IMR-90 (cell line): ENCODE measurements around the gene RAPGEF1. TPM values are rescaled to one million over a fixed set of nuclear protein-coding genes. Genes with fewer than 3 reads are reported as not detected.

Experiments used
- ATAC-seq: fragments of 200-7000 bp; cut with Tn5 transposase; 2 replicates; pipeline ENCODE4 v1.9.1; 2020; ENCODE audit warnings: low read depth, mild to moderate bottlenecking, moderate library complexity
- BruUV-seq: library from RNA; stranded (reverse); fragments of 400-500 nt; replicated peaks from 2 replicates; lab custom pipeline; 2021; lab: Mats Ljungman, UMichigan
- CTCF ChIA-PET: fragments of 300-600 bp; formaldehyde crosslinking; extraction: SDS; loops from one replicate; lab custom pipeline; 2021; ENCODE audit warnings: antibody characterized with exemption; lab: Yijun Ruan, JAX
- POLR2A ChIA-PET: fragments of 300-600 bp; sonication (Branson Sonifier 250); formaldehyde crosslinking; loops from one replicate; lab custom pipeline; 2022; ENCODE audit warnings: antibody characterized with exemption; ENCODE audit not compliant: unreplicated experiment; lab: Charles Lee
- DNase-seq: peaks from one replicate; pipeline ENCODE4 v3.0.0; 2013
- H2AFZ ChIP-seq: replicated peaks from 2 replicates; pipeline ENCODE3; 2013; ENCODE audit warnings: low read length, mild to moderate bottlenecking; ENCODE audit not compliant: poor library complexity
- H2AK5ac ChIP-seq: 2 replicates; pipeline ENCODE4 v1.6.1; 2013; ENCODE audit warnings: low read depth, low read length, inconsistent platforms
- H2AK9ac ChIP-seq: replicated peaks from 2 replicates; pipeline ENCODE3; 2013; ENCODE audit warnings: mild to moderate bottlenecking, low read depth, low read length, moderate library complexity; ENCODE audit not compliant: poor library complexity
- H2BK120ac ChIP-seq: 2 replicates; pipeline ENCODE4 v1.6.1; 2013; ENCODE audit warnings: low read depth, low read length, inconsistent platforms
- H2BK15ac ChIP-seq: 3 replicates; pipeline ENCODE4 v1.6.1; 2013; ENCODE audit warnings: low read depth, low read length, inconsistent platforms
- H2BK20ac ChIP-seq: 2 replicates; pipeline ENCODE4 v1.6.1; 2013; ENCODE audit warnings: low read depth, mild to moderate bottlenecking, inconsistent platforms, low read length, moderate library complexity
- H2BK5ac ChIP-seq: 2 replicates; pipeline ENCODE4 v1.6.1; 2013; ENCODE audit warnings: mild to moderate bottlenecking, low read depth, low read length, inconsistent platforms; ENCODE audit not compliant: poor library complexity, severe bottlenecking
- H3K14ac ChIP-seq: replicated peaks from 2 replicates; pipeline ENCODE4 v1.6.1; 2013; ENCODE audit warnings: low read depth, low read length, inconsistent platforms
- H3K18ac ChIP-seq: 2 replicates; pipeline ENCODE4 v1.6.1; 2013; ENCODE audit warnings: low read depth, low read length, control low read depth
- H3K23ac ChIP-seq: 2 replicates; pipeline ENCODE4 v1.6.1; 2013; ENCODE audit warnings: low read depth, low read length, inconsistent platforms
- H3K27ac ChIP-seq: 2 replicates; pipeline ENCODE4 v1.5.1; 2013; ENCODE audit warnings: mild to moderate bottlenecking, control low read depth, low read length; ENCODE audit not compliant: insufficient read depth
- H3K27me3 ChIP-seq: 2 replicates; pipeline ENCODE4 v1.6.1; 2013; ENCODE audit warnings: low read length; ENCODE audit not compliant: control insufficient read depth, insufficient read depth
- H3K36me3 ChIP-seq: 2 replicates; pipeline ENCODE4 v1.6.1; 2013; ENCODE audit warnings: low read length, mixed read lengths; ENCODE audit not compliant: control insufficient read depth, insufficient read depth
- H3K4ac ChIP-seq: 2 replicates; pipeline ENCODE4 v1.6.1; 2013; ENCODE audit warnings: low read depth, low read length, inconsistent platforms
- H3K4me1 ChIP-seq: 2 replicates; pipeline ENCODE4 v1.6.1; 2013; ENCODE audit warnings: low read length, mixed read lengths; ENCODE audit not compliant: control insufficient read depth, insufficient read depth
- H3K4me2 ChIP-seq: 2 replicates; pipeline ENCODE4 v1.6.1; 2013; ENCODE audit warnings: low read depth, mild to moderate bottlenecking, control low read depth, low read length, moderate library complexity
- H3K4me3 ChIP-seq: 2 replicates; pipeline ENCODE4 v1.5.1; 2013; ENCODE audit warnings: low read depth, mild to moderate bottlenecking, control low read depth, low read length, moderate library complexity; ENCODE audit not compliant: insufficient read depth
- H3K56ac ChIP-seq: 2 replicates; pipeline ENCODE4 v1.6.1; 2013; ENCODE audit warnings: low read length, inconsistent platforms; ENCODE audit not compliant: insufficient read depth; ENCODE audit errors: extremely low read depth
- H3K79me1 ChIP-seq, 2 experiments: 2 replicates each; pipeline ENCODE4 v1.6.1; 2013; ENCODE audit warnings: low read length in 2 of 2, inconsistent platforms in 1 of 2, low read depth in 1 of 2
- H3K9ac ChIP-seq: 2 replicates; pipeline ENCODE4 v1.6.1; 2013; ENCODE audit warnings: low read depth, low read length, control low read depth
- H3K9me1 ChIP-seq: 2 replicates; pipeline ENCODE4 v1.6.1; 2013; ENCODE audit warnings: low read length, inconsistent platforms; ENCODE audit not compliant: insufficient read depth
- H3K9me3 ChIP-seq: 2 replicates; pipeline ENCODE4 v1.6.1; 2013; ENCODE audit warnings: low read length; ENCODE audit not compliant: control insufficient read depth, insufficient read depth
- H4K20me1 ChIP-seq: 2 replicates; pipeline ENCODE4 v1.6.1; 2013; ENCODE audit warnings: low read length, inconsistent platforms; ENCODE audit not compliant: insufficient read depth
- H4K5ac ChIP-seq: 2 replicates; pipeline ENCODE4 v1.6.1; 2013; ENCODE audit warnings: mild to moderate bottlenecking, low read depth, low read length, control low read depth
- H4K8ac ChIP-seq, 2 experiments: 2 replicates each; pipeline ENCODE4 v1.6.1; 2013; ENCODE audit warnings: low read depth in 2 of 2, low read length in 2 of 2, control low read depth in 1 of 2, inconsistent platforms in 1 of 2
- H4K91ac ChIP-seq: 2 replicates; pipeline ENCODE4 v1.6.1; 2013; ENCODE audit warnings: low read depth, low read length, inconsistent platforms; ENCODE audit not compliant: insufficient read depth
- BHLHE40 ChIP-seq: fragments of 150-350 bp; IDR thresholded peaks from 2 replicates; pipeline ENCODE4 v1.6.1; 2016; ENCODE audit warnings: mild to moderate bottlenecking, low read depth, low read length
- CHD1 ChIP-seq: IDR thresholded peaks from 2 replicates; pipeline ENCODE4 v1.6.1; 2012; ENCODE audit warnings: low read depth, low read length, improper control_type of control experiment
- NFE2L2 ChIP-seq: fragments of 150-350 bp; IDR thresholded peaks from 2 replicates; pipeline ENCODE4 v1.6.1; 2016; ENCODE audit warnings: low read depth, mild to moderate bottlenecking, low read length
- RAD21 ChIP-seq: IDR thresholded peaks from 2 replicates; pipeline ENCODE4 v1.6.1; 2012; ENCODE audit warnings: low read length, improper control_type of control experiment
- RCOR1 ChIP-seq: IDR thresholded peaks from 2 replicates; pipeline ENCODE4 v1.6.1; 2012; ENCODE audit warnings: mild to moderate bottlenecking, low read length, improper control_type of control experiment; ENCODE audit not compliant: insufficient replicate concordance
- SMC3 ChIP-seq: fragments of 150-350 bp; IDR thresholded peaks from 2 replicates; pipeline ENCODE4 v1.6.1; 2016; ENCODE audit warnings: low read depth, mild to moderate bottlenecking, antibody characterized with exemption, low read length, moderate library complexity
- WGBS, 2 experiments: methylation state at CpG; one replicate each; pipeline versions ENCODE4 v1.1.5 to v1.1.7; 2013; ENCODE audit warnings: missing lambda C conversion rate in 2 of 2; ENCODE audit not compliant: insufficient read length in 1 of 2; ENCODE audit errors: extremely low coverage in 2 of 2; 5-methylcytosine and 5-hydroxymethylcytosine counted together
- dilution Hi-C: fragments of 300-500 bp; cut with HindIII; formaldehyde crosslinking; loops from one replicate; pipeline ENCODE4 v1.14.3; 2018; ENCODE audit warnings: low sequenced_read_pairs; ENCODE audit not compliant: unreplicated experiment
- in situ Hi-C: fragments of 300-500 bp; cut with MboI; formaldehyde crosslinking; loops from 3 replicates; pipeline ENCODE4 v1.14.3; 2019; ENCODE audit warnings: low sequenced_read_pairs, inconsistent platforms, mixed read lengths
- intact Hi-C: fragments of 100-400 bp; cut with micrococcal nuclease; formaldehyde crosslinking; loops from 2 replicates; pipeline ENCODE4 v1.10.0; 2022
- polyA plus RNA-seq, 3 experiments: library from polyadenylated mRNA; depleted of rRNA; stranded (reverse); fragments of >200 nt; gene quantifications; 2 replicates each; pipeline ENCODE4 v1.2.3, GENCODE V29; 2012; ENCODE audit warnings: low replicate concordance in 1 of 3
- total RNA-seq: library from RNA; depleted of rRNA; stranded (reverse); fragments of >200 nt; gene quantifications from 2 replicates; pipeline ENCODE4 v1.2.3, GENCODE V29; 2012
- TF ChIP-seq, protein P1 (sequence below): fragments of 150-350 bp; IDR thresholded peaks from 2 replicates; pipeline ENCODE4 v1.6.1; 2016; ENCODE audit warnings: low read depth, mild to moderate bottlenecking, low read length, moderate library complexity, borderline replicate concordance
- TF ChIP-seq, protein P2 (sequence below): conservative IDR thresholded peaks from 2 replicates; pipeline ENCODE4 v1.5.1; 2012; ENCODE audit warnings: mild to moderate bottlenecking, low read depth, low read length, improper control_type of control experiment

Gene RAPGEF1
- total and polyA plus RNA-seq, 2 of the 4 experiments (the other 2 are of a cell fraction), result 13.1 to 22.3 TPM

DNA sequence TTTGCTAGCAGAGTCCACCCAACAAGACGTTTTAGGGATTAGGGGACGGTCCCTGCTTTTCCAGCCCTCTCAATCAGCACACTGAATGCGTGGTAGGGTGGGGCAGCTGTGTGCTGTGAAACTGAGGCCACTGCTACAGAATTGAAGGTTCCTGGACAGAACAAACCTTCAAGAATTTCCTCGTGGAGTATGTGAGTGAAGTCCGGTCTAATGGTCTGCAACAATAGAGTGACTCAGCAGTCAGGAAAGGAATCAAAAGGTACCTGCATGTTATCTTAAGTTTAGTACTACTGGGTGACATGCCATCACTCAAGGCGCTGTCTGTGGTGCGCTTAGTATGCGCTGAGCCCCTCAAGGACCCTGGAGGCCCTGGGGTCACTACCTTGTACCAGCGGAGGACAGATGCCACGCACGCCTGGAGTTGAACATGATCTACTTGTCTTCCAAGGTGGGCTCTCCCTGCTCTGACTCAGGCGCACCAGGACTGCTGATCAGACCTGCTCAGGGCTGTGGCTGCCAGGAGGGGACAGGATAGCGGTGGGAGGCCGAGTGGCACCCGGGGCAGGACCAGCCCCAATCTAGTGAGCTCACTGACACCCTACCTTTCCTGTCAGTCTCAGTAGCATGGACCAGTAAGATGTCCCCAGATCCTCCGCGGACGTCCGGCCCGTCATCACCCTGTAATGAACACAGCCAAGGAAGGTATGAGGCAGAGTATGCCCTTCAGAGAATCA lies 144.0 kb downstream of the RAPGEF1 start (continued):
- no peak for TF ChIP-seq BHLHE40

DNA sequence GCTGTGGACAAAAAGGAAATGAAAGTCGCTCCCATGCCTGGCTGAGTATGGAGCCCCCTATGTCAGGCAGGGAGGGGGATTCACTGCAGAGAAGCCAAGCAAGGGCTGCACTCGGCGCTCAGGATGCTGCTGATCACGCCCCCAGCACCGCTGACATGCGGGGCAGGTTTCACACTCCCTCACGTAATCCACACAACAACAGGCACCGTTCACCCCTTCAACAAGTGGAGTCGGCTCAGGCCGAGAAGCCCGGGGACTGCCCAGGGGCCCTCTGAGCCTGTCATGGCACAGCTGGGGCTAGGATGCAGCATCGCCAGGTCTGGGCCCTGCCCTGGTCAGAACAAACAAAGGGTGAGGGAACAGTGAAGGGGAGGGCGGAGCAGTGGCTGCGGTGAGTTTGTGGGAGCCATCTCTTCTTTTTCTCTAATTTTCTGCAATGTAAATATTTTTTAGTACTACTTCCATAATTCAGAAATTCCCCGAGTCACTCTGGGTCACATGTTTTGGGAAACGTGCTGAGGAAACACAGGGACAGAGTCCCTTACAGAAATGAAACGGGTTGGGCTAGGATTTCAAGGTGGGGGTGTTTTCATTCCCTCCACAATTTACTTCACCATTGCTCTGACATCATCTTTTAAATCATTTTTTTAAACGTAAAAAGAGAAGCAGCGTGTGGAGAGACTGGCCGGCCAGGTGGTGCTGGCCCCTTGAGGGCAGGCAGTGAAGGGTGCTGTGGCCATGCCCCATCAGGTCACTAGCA lies 144.8 kb downstream of the RAPGEF1 start:
- in situ Hi-C loops, result loop anchor here (5.0 to 25.0 kb wide), 2 partner anchors 147 to 667 kb away; partner anchors contain the start of gene RAPGEF1
- 100% methylated on average over 2 of the region's 20 CpGs; no CpG with 5 or more reads in 1 of the 2 experiments for WGBS, 2 experiments

More for the DNA sequence above, 144.8 kb downstream of the RAPGEF1 start:
- peaks cover 38% of the 10 kb centered on the region for H3K36me3 ChIP-seq
- no peak overlapping the region for H3K4me2 ChIP-seq
- no peak overlapping the region for H3K23ac ChIP-seq
- POLR2A ChIA-PET, result no interaction called here
- H2BK120ac ChIP-seq, result no peak overlapping the region
- 0 out of 2 replicates have a peak, but pooled peaks cover 3% of the 10 kb centered on the region for H3K4me1 ChIP-seq
- H4K8ac ChIP-seq, result no peak overlapping the region
- TF ChIP-seq RCOR1 (no peak), NFE2L2 (no peak), RAD21 (no peak), CHD1 (no peak), SMC3 (no peak)
- TF ChIP-seq, protein P1, sequence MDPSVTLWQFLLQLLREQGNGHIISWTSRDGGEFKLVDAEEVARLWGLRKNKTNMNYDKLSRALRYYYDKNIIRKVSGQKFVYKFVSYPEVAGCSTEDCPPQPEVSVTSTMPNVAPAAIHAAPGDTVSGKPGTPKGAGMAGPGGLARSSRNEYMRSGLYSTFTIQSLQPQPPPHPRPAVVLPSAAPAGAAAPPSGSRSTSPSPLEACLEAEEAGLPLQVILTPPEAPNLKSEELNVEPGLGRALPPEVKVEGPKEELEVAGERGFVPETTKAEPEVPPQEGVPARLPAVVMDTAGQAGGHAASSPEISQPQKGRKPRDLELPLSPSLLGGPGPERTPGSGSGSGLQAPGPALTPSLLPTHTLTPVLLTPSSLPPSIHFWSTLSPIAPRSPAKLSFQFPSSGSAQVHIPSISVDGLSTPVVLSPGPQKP, result no peak
- TF ChIP-seq, protein P2, sequence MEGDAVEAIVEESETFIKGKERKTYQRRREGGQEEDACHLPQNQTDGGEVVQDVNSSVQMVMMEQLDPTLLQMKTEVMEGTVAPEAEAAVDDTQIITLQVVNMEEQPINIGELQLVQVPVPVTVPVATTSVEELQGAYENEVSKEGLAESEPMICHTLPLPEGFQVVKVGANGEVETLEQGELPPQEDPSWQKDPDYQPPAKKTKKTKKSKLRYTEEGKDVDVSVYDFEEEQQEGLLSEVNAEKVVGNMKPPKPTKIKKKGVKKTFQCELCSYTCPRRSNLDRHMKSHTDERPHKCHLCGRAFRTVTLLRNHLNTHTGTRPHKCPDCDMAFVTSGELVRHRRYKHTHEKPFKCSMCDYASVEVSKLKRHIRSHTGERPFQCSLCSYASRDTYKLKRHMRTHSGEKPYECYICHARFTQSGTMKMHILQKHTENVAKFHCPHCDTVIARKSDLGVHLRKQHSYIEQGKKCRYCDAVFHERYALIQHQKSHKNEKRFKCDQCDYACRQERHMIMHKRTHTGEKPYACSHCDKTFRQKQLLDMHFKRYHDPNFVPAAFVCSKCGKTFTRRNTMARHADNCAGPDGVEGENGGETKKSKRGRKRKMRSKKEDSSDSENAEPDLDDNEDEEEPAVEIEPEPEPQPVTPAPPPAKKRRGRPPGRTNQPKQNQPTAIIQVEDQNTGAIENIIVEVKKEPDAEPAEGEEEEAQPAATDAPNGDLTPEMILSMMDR, result no peak
- dilution Hi-C loops, result no loop called here
- no TSS peak for BruUV-seq
- H2BK15ac ChIP-seq, result no peak overlapping the region
- no peak overlapping the region for H3K18ac ChIP-seq
- H3K27ac ChIP-seq, result no peak overlapping the region
- H4K5ac ChIP-seq, result no peak overlapping the region
- H3K9ac ChIP-seq, result no peak overlapping the region
- intact Hi-C loops, result loop anchor here (5.0 kb wide), 1 partner anchor 62 kb away; no protein-coding TSS in a partner anchor
- H3K9me1 ChIP-seq, result peaks cover 6% of the 10 kb centered on the region; the same call in 1 of the 2 replicates
- no peaks in the 10 kb centered on the region for H3K27me3 ChIP-seq
- no peak for DNase-seq
- no peaks in the 10 kb centered on the region for H3K9me3 ChIP-seq
- H2BK20ac ChIP-seq, result no peak overlapping the region
- H2BK5ac ChIP-seq, result no peak overlapping the region
- H3K14ac ChIP-seq, result no peak overlapping the region
- ATAC-seq, result no peak
- H3K79me1 ChIP-seq, result no peaks in the 10 kb centered on the region
- H2AFZ ChIP-seq, result no peak overlapping the region
- peak overlapping the region; percentile 10 for H2AK9ac ChIP-seq
- CTCF ChIA-PET, result no interaction called here
- no peak overlapping the region for H3K56ac ChIP-seq
- no peak overlapping the region for H4K91ac ChIP-seq
- no peak overlapping the region for H2AK5ac ChIP-seq
- no peaks in the 10 kb centered on the region; the same call in 1 of the 2 replicates for H4K20me1 ChIP-seq
- no peak overlapping the region for H3K4me3 ChIP-seq
- no peak overlapping the region for H3K4ac ChIP-seq
